Osteocyte (in vitro differentiated cells): ENCODE data around the gene CAP2. TPM values are rescaled to one million over a fixed set of nuclear protein-coding genes. Genes with fewer than 3 reads are reported as not detected.
A peak's percentile ranks its signal among the peaks of the same experiment; 100 is the strongest.

ENCODE experiments used
- DNase-seq: peaks from one replicate; pipeline ENCODE4 v3.0.0; 2021; ENCODE audit warnings: mixed read lengths; ENCODE audit not compliant: unreplicated experiment; ENCODE audit errors: extremely low spot score
- H3K27ac Mint-ChIP-seq: one replicate; pipeline ENCODE4 v1.8.0; 2021; ENCODE audit warnings: mild to moderate bottlenecking, mixed read lengths; ENCODE audit not compliant: unreplicated experiment
- H3K27me3 Mint-ChIP-seq: one replicate; pipeline ENCODE4 v1.8.0; 2021; ENCODE audit warnings: mixed read lengths; ENCODE audit not compliant: unreplicated experiment
- H3K36me3 Mint-ChIP-seq: one replicate; pipeline ENCODE4 v1.8.0; 2021; ENCODE audit warnings: mixed read lengths; ENCODE audit not compliant: unreplicated experiment
- H3K4me1 Mint-ChIP-seq: one replicate; pipeline ENCODE4 v1.8.0; 2021; ENCODE audit warnings: mixed read lengths; ENCODE audit not compliant: unreplicated experiment
- H3K4me3 Mint-ChIP-seq: one replicate; pipeline ENCODE4 v1.8.0; 2021; ENCODE audit warnings: mild to moderate bottlenecking, moderate library complexity, mixed read lengths; ENCODE audit not compliant: unreplicated experiment
- H3K9me3 Mint-ChIP-seq: one replicate; pipeline ENCODE4 v1.8.0; 2021; ENCODE audit warnings: mixed read lengths; ENCODE audit not compliant: unreplicated experiment
- total RNA-seq: library from RNA; stranded (reverse); gene quantifications from 2 replicates; pipeline ENCODE4 v1.2.1, GENCODE V29; 2021
- TF ChIP-seq, protein P1 (sequence below): fragments of 200-600 bp; sonication (generic); IDR thresholded peaks from 2 replicates; pipeline ENCODE4 v1.5.0; 2021; ENCODE audit warnings: antibody characterized with exemption, mild to moderate bottlenecking, moderate library complexity

CAP2 gene
- total RNA-seq, 1 donor from 2014 or later, result 71.8 TPM

DNA sequence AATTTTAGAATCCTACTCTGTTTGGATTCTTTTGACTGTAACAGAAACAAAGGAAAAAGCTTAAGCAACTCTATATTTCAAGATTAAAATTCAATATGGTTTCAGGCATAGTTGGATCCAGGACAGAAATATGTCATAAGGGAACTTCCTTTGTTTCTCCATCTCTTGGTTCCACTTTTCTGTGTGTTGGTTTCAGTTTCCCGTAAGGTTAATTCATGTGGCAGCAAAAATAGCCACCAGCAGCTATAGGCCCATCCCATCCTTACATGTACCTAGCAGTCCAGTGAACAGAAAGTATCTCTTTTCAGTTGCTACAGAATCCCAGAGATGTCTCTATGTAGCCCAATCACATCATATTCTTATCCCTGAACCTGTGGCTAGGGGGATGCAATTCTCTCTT, 197.9 kb downstream of the CAP2 start:
- Mint-ChIP-seq H3K36me3 (no peaks in the 10 kb centered on the region), H3K27ac (no peak overlapping the region), H3K4me1 (peaks cover 8% of the 10 kb centered on the region), H3K27me3 (no peaks in the 10 kb centered on the region), H3K4me3 (no peak overlapping the region), H3K9me3 (no peaks in the 10 kb centered on the region)
- TF ChIP-seq, protein P1, sequence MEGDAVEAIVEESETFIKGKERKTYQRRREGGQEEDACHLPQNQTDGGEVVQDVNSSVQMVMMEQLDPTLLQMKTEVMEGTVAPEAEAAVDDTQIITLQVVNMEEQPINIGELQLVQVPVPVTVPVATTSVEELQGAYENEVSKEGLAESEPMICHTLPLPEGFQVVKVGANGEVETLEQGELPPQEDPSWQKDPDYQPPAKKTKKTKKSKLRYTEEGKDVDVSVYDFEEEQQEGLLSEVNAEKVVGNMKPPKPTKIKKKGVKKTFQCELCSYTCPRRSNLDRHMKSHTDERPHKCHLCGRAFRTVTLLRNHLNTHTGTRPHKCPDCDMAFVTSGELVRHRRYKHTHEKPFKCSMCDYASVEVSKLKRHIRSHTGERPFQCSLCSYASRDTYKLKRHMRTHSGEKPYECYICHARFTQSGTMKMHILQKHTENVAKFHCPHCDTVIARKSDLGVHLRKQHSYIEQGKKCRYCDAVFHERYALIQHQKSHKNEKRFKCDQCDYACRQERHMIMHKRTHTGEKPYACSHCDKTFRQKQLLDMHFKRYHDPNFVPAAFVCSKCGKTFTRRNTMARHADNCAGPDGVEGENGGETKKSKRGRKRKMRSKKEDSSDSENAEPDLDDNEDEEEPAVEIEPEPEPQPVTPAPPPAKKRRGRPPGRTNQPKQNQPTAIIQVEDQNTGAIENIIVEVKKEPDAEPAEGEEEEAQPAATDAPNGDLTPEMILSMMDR, result no peak
- DNase-seq, result no peak

DNA sequence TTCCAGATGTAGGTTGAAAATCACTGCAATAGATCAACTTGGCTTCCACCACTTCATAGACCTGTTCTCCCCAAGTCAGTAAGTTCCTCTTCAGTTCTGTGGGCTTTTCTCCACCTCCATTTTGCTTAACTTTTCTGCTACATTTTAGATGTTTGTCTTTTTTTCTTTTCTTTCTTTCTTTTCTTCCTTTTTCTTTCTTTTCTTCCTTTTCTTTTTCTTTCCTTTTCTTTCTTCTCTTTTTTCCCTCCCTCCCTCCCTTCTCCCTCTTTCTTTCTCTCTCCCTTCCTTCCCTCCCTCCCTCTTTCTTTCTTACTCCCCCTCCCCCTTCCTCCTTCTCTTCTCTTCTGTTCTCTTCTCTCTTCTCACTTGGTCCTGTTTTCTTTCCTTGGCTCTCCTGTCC, 199.9 kb downstream of the CAP2 start:
- no peak overlapping the region for H3K27ac Mint-ChIP-seq
- no peaks in the 10 kb centered on the region for H3K27me3 Mint-ChIP-seq
- TF ChIP-seq, protein P1, result no peak
- peaks cover 6% of the 10 kb centered on the region for H3K9me3 Mint-ChIP-seq
- H3K4me1 Mint-ChIP-seq, result peaks cover 20% of the 10 kb centered on the region
- H3K4me3 Mint-ChIP-seq, result no peak overlapping the region
- H3K36me3 Mint-ChIP-seq, result no peaks in the 10 kb centered on the region
- no peak for DNase-seq

DNA sequence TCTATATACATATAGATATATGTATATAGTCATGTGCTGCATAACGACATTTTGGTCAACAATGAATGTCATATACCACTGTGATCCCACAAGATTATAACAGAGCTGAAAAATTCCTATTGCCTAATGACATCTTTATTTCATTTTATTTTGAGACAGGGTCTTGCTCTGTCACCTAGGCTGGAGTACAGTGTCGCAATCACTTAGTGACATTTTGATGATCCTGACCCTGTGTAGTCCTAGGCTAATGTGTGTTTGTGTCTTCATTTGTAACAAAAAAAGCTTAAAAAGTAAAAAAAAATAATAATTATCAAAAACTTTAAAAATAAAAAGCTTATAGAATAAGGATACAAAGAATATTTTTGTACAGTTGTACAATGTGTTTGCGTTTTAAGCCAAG, 202.7 kb downstream of the CAP2 start:
- Mint-ChIP-seq H3K9me3 (peaks cover 6% of the 10 kb centered on the region), H3K27ac (no peak overlapping the region), H3K4me1 (peaks cover 19% of the 10 kb centered on the region), H3K36me3 (no peaks in the 10 kb centered on the region), H3K4me3 (no peak overlapping the region), H3K27me3 (no peaks in the 10 kb centered on the region)
- TF ChIP-seq, protein P1, result no peak
- no peak for DNase-seq

DNA sequence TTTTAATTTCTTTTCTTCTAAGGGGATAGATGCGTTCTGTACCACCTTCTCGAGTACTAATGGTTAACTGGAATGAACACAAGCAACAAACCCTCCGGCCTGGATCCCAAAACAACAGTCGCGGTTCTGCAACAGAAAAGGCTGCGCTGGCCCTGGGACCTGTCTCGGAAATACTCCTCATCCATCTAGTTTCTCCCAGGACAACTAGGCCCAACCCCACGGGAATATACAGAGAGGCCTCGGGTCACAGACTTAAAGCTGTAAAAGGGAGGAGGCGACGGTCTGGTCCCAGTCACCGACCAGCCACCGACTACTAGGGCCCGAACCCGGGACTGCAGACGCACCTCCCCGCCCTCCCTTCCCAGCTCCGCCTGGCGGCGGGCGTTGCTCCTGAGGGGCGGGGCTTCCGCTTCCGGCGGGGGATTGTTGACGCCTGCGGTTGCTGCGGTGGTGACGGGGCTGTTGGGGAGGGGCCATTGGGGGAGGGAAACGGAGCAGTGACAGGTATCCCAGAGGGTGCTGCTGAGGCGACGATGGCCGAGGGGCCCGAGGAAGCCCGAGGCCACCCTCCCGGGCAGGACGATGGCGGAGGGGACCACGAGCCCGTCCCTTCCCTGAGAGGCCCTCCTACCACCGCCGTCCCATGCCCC, 206.6 kb downstream of the CAP2 start, which contains the start of gene FAM8A1:
TSS of gene FAM8A1 (plus strand) at position 426 of the 650 bp plus-strand sequence. CDS start at position 534, 108 bp downstream.
- H3K36me3 Mint-ChIP-seq, result peaks cover 21% of the 10 kb centered on the region
- H3K27me3 Mint-ChIP-seq, result no peaks in the 10 kb centered on the region
- peak within 1 kb of the TSS; percentile 80 for H3K4me3 Mint-ChIP-seq
- TF ChIP-seq, protein P1, result peak; percentile 64
- peak within 1 kb of the TSS; percentile 85 for H3K27ac Mint-ChIP-seq
- H3K9me3 Mint-ChIP-seq, result peaks cover 6% of the 10 kb centered on the region
- H3K4me1 Mint-ChIP-seq, result peaks cover 35% of the 10 kb centered on the region
- peak; percentile 96 for DNase-seq

DNA sequence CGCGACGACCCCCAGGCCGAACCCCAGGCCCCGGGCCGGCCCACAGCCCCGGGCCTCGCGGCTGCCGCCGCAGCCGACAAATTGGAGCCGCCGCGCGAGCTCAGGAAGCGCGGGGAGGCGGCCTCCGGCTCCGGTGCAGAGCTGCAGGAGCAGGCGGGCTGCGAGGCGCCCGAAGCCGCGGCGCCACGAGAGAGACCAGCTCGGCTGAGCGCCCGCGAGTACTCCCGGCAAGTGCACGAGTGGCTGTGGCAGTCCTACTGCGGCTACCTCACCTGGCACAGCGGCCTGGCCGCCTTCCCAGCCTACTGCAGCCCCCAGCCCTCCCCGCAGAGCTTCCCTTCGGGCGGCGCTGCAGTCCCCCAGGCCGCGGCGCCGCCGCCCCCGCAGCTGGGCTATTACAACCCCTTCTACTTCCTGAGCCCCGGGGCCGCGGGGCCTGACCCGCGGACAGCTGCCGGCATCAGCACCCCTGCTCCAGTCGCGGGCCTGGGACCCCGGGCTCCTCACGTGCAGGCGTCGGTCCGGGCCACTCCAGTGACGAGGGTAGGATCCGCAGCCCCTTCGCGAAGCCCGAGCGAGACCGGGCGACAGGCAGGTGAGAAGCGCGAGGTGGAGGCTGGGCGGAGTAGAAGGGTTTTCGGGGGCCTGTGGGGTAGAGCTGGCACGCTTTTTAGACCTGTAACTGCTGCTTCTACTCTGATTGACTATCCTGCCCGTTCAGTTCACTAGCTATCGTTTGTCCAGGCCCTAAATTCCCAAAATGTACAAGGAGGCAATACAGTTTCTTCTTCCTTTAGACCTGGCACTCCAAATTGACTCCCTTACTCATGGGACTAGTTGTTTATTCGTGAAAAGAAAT, 207.4 kb downstream of the CAP2 start:
- H3K27ac Mint-ChIP-seq, result peak overlapping the region; percentile 66

More for the DNA sequence above, 207.4 kb downstream of the CAP2 start:
- peak overlapping the region; percentile 80 for H3K4me3 Mint-ChIP-seq
- TF ChIP-seq, protein P1, result no peak
- H3K27me3 Mint-ChIP-seq, result no peaks in the 10 kb centered on the region
- peaks cover 25% of the 10 kb centered on the region for H3K36me3 Mint-ChIP-seq
- no peak for DNase-seq
- peaks cover 35% of the 10 kb centered on the region for H3K4me1 Mint-ChIP-seq
- peaks cover 6% of the 10 kb centered on the region for H3K9me3 Mint-ChIP-seq
